Renal pelvis (tissue), 12 donors: Measurements from ENCODE around the gene S100A7A. TPM values are rescaled to one million over a fixed set of nuclear protein-coding genes. Genes with fewer than 3 reads are reported as not detected.
A peak's percentile ranks its signal among the peaks of the same experiment; 100 is the strongest.

Experiments
- DNase-seq: peaks from one replicate; pipeline ENCODE4 v3.0.0-alpha.2; 2013
- long read RNA-seq, 16 experiments: transcript quantifications; one replicate each; lab custom pipeline, GENCODE V29; 2026
- polyA plus RNA-seq, 3 donors: library from polyadenylated mRNA; unstranded; fragments of 120-200 nt; gene quantifications; one replicate each; pipeline ENCODE4 v1.2.1, GENCODE V29; 2013; ENCODE audit not compliant: insufficient read length in 3 of 3

S100A7A gene
- polyA plus RNA-seq = not detected
- long read RNA-seq, donor 1 = 0 reads
- long read RNA-seq, donor 2 = 0 reads
- long read RNA-seq, donor 3 = 0 reads
- long read RNA-seq, donor 4 = 0 reads
- long read RNA-seq, donor 5 = 0 reads
- long read RNA-seq, donor 6 = 0 reads
- long read RNA-seq, donor 7 = 0 reads
- long read RNA-seq, donor 8 = 0 reads
- long read RNA-seq, donor 9 = 0 reads
- long read RNA-seq, donor 10 = 0 reads
- long read RNA-seq, donor 11 = 0 reads
- long read RNA-seq, donor 12 = 0 reads
- long read RNA-seq, donor 13 = 0 reads
- long read RNA-seq, donor 14 = 0 reads
- long read RNA-seq, donor 15 = 0 reads
- long read RNA-seq, donor 16 = 0 reads

- DNase-seq = no peak
Observed at GRCh38 chr1:153415850-153416570, at the start of gene S100A7A. TSS of gene S100A7A (plus strand) at chr1:153416520. CDS start at chr1:153418083, 1,563 bp downstream.

GRCh38 chr1:153367090-153367489 is 49.2 kb upstream of the S100A7A start:
- DNase-seq = no peak

DNA sequence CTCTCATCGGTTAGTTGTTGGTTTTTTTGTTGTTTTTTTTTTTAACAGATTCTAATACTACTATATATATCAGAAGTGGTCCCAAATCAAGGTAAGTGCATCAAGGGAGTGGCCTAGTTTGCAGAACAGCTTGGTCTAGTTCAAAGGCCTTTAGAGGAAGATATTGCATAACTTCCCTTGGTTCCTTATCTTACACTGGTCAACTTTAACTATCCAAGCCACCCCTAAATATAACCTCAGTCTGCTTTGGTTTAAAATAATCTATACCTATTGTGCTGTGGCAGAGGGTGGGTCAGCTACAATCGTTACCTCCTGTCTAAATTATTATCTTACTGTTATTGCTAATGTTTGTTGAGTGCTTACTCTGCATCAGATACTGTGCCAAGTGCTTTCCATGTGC is 47.8 kb upstream of the S100A7A start:
- no peak for DNase-seq

DNA sequence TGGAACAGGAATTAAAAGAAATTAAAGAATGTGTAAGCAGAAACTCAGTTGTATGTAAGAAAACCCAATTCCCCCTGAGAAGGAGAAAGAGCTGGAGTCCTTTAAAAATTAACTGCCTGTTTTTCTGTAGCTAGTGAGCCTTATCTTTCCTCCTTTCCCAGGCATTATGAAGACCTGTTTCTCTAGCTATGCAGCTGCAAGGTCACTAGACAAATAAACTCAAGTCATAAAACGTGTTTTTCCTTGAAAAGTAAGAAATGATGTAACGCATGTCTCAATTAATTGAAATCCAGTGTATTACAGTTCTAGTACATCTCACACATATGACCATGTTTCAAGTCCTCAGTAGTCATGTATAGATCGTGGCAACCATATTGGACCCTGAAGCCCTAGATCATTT is 46.2 kb upstream of the S100A7A start:
- DNase-seq = peak; percentile 35

DNA sequence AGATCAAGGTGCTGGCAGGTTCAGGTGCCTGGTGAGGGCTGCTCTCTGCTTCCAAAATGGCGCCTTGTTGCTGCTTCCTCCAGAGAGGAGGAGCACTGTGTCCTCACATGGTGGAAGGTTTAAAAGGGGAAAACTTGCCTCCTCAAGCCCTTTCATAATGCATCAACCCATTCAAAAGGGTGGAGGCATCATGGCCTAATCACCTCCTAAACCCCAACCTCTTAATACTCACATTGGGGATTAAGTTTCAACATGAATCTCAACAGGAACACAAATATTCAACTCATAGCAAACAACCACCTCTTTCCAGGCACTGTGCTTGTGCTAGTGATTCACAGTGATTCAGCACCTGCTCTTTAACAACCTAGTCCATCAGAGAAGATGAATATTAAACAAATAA is 45.1 kb upstream of the S100A7A start:
- no peak for DNase-seq

- no peak for DNase-seq
Observed at GRCh38 chr1:153372571-153372970, 43.7 kb upstream of the S100A7A start.

GRCh38 chr1:153374071-153374470 is 42.2 kb upstream of the S100A7A start:
- DNase-seq = no peak

DNA sequence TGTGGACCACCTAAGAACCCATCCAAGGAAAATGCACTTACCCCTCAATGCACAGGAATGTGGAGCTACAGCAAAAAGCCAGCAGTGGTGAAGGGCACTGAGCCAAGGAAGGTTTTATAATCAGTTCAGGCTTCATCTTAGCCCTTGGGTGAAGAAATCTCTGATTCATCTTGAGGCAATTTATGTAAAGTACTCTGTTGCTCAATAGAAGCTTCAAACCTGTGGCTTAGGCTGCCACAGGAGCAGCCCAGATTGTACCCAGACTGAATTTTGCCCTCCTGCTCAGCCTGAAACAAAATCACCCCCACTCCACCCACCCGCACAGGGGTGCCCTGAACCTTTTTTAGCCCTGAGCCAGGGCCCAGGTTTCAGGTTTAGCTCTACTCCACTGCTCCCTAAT is 40.8 kb upstream of the S100A7A start, which contains the start of gene S100A12:
S100A12 (minus strand) TSS at position 111 of the 400 bp plus-strand sequence. CDS start 1,029 bp downstream, outside the sequence.
- DNase-seq = no peak

GRCh38 chr1:153379591-153379990 is 36.7 kb upstream of the S100A7A start:
- no peak for DNase-seq

DNA sequence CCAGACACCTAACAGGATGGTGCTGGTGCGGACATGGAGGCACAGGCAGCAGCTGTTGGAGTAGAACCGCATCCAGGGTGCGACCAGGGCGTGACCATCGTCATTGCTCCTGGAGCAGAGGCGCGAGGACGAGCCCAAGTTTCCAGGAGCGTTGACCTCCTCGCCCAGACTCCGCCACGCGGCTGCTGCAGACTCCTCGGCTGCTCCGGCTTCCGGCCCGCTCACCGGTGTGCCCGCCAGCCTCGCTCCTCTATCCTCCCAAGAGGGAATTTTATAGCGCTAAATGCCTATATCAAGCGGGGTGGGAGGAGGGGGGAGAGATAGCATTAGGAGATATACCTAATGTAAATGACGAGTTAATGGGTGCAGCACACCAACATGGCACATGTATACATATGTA is 35.6 kb upstream of the S100A7A start:
- DNase-seq = no peak

GRCh38 chr1:153384958-153385580 is 31.3 kb upstream of the S100A7A start:
- no peak for DNase-seq

DNA sequence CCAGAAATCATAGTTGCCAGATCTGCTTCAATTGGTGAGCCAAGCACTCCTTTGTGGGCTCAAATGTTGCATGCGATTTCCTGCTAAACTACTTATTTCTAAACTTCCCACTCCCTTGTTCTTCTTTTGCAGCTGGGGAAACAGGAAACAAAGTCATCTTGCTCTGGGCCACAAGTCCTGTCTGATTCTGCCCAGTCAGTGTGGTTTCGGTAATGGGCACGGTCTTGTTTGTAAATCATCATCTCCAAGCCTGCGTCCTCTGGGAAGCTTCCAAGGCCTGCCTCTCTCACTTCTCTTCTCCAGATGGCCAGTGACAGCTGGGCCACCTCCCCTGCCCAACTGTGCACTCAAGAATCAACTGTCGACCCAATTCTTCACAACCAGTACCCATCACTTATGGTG is 29.8 kb upstream of the S100A7A start:
- DNase-seq = no peak

DNA sequence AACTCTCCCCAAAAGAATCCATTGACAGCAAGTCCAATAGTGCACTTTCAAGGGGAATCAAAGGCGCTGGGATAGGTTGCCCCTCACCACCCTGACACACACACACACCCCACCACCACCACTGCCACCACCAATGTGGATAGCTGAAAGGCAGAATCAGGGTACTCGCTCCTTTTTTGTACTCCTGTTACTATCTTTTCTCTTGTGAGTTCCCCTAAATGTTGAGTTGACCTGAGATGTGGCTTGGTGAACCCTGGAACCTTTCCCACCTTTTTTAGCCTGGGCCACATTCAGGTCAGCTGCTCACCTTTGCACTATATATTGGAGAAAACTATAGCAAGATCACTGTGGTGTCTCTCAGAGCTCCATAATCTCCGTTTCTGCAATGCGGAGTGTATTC is 29.3 kb upstream of the S100A7A start:
- DNase-seq = no peak

DNA sequence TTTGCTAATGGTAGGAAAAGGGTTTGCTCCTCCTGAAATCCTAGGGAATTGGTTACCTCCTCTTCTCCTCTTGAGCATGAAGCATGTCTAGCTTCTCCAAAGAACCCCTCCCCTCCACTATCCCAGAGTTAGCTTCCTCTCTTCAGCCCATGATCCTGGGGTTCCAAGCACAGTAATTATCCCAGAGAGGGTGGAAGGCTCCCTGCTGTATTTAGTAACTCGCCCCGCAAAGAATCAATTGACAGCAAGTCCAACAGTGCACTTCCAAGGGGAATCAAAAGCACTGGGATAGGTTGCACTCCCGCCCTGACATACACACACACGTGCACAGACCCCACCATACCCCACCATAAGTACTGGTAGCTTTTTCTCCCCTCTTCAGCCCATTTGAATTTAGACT is 28.5 kb upstream of the S100A7A start:
- no peak for DNase-seq

DNA sequence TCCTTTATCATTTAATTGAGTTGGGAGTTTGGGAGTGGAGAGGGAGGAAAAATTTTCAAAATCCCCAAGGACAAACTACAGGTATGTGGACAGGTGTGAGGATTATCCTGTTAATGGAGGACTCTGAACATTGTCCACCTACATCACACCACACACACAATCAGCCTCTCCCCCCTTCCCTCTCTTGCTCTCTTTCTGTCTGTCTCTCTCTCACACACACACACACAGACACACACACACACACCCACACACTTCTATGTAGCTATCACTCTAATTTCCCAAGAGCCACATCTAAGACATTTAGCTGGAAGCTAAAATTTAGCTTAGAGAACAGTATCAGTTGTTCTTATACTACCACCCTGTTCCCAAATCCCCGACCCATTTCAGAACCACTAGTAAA is 26.9 kb upstream of the S100A7A start:
- no peak for DNase-seq

GRCh38 chr1:153389973-153390879 is 26.1 kb upstream of the S100A7A start:
- DNase-seq = no peak

DNA sequence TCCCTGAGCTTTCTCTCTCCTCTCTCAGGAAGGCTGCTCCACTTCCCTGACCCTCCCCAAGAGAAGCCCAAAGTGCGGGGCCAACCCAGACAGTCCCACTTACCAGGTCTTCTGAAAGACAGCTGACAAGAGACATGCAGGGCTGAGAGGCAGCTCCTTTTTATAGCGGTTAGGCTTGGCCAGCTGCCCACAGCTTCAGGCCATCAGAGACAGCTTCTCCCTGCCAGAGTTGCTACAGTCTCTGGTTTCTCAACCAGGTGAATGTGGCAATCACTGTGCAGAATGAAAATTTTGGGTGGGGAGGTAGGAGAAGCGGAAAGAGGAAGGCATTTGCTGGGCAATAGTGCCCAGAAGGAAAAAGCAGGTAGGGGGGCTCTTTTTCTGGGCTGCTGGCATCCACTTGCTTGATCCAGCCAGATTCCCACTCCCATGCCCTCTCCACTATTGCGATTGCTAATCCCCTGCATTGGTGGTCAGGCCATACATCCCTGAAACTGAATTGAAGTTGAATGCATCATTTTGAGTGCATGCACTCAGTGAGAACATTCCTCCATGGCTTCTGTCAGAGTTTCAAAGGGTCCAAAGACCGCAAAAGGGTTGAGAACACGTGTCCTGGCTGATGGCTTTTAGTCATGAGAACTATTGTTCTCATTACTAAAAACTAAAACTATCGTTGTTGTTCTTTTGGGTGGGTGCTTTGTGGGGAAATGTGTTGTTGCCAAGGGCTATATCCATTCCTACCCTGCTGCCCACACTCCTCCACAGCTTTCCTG is 25.2 kb upstream of the S100A7A start, which contains the start of gene S100A8:
S100A8 (minus strand) TSS at position 136 of the 773 bp plus-strand sequence. CDS start 538 bp downstream, outside the sequence.
- DNase-seq = no peak

GRCh38 chr1:153392258-153392657 is 24.1 kb upstream of the S100A7A start:
- DNase-seq = no peak

DNA sequence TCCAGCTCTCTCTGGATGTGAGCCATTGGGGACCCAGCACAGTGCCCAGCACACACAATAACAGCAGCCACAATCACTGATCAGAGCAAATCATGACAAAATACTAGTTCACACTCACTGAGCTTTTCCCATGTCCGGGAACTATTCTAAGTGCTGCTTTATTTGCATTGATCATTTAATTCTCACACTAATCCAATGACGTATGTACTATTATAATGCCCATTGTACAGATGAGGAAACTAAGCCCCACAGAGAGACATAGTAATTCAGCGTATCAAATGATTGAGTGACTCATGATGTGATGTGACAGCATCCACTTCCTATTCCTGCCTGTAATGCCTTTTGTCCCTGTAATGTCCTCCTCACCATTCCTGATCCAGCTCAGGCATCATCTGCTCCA is 23.5 kb upstream of the S100A7A start:
- DNase-seq = no peak

DNA sequence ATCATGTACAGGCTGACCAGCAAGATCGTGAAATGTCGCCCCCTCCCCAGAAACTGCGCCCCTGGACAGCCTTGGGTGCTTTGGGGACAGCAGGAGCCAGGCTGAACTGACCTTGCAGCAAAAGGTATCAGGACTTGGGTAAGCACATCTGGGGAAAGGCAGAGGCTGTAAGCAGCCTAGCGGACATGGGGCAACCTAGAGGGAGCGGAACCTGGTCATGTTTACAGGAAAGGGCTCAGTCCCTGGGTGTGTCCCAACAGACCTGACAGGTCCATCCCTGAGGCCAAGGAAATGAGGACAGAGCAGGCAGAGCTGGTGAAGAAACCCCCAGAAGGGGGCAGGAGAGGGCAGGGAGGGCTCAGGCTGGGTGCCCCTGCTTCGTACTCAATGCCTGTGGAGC is 22.4 kb upstream of the S100A7A start:
- no peak for DNase-seq

GRCh38 chr1:153394391-153394790 is 21.9 kb upstream of the S100A7A start:
- no peak for DNase-seq
